DLD1 (cell line): Measurements from ENCODE around the gene TMC8.

Experiments used
- in situ Hi-C: cut with HindIII; loops from 2 replicates; pipeline ENCODE4 v1.10.0; 2017; ENCODE audit warnings: low sequenced_read_pairs

The TMC8 gene

DNA sequence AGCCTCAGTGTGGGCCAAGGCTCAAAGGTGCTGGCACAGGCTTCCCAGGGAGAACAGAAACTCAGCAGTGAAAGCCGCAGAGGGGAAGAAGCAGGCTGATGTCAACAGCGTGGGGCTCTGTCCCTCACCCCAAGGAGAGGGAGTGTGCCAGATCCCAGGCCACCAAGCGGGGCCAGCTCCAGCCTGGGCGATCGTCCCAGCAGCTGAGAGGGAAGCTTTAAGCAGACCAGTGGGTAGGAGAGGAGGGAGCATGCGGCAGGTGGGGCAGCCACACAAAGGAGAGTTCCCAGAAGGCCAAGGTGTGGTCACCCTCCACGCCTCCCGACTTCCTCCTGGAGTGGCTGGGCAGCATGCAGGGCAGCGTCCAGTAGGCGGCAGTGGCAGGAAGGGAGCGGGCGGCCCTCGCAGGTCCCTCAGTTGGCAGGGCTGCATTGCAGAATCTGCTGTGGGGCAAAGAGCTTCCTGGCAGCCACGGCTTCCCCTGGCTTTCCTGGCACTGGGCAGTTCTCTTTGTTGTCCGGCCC lies 43.8 kb downstream of the TMC8 start:
- in situ Hi-C loops = no loop called here

DNA sequence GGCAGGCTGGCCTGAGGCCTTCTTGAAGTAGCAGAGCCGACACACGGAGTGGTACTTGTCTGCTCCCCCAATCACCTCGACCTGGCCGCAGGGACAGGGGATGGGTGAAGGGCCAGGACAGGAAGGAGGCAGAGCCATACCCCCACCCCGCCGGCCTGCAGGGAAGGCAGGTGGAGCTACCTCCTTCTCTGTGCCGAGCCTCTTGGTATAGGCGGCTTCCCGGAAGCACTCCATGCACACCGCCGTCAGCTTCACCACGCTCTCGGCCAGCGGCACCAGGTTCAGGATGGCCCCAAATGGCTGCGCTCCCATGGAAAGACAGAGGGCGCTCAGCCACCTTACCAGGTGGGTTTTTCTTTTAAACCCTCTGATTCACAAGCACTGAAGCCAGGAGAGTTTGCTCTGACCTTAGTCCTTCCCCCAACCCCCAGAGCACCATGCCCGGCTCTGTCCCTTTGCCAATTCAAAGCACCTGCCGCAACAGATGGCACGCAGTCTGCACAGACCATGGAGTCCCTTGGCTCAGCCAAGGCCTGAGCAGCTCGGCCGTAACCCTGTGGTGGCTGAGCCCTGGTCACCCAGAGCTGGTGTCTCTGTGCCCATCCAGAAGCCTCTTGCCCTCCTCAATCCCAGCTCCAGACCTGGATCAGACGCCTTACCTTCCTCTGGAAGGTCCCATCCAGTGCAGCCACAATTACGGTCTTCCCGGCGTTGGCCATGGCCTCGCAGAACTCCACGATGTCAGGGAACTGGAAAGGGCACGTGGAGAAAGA lies 44.5 kb downstream of the TMC8 start:
- in situ Hi-C loops = no loop called here

- in situ Hi-C loops = no loop called here
Measured at GRCh38 chr17:78175643-78175981, 45.0 kb downstream of the TMC8 start.

- in situ Hi-C loops = no loop called here
Measured at GRCh38 chr17:78176548-78177025, 46.0 kb downstream of the TMC8 start.

DNA sequence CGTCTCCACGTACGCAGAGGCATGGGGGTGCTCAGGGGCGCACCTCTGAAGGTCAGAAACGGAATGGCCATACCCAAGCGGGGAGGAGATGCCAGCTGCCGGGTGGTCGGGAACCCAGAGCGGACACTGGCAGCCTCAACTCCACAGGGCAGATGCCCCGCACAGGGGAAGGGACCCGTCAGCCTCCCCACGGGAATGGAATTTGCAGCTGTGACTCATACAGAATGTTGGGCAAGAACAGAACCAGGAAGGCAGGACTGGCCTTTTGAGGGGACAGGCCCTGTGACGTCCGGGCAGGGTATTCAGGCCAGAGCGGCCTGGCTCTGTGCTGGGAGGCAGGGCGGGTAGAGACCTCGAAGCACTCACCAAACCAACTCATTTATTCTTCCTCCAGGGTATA lies 48.8 kb downstream of the TMC8 start:
- in situ Hi-C loops = no loop called here

- in situ Hi-C loops = no loop called here
Measured at GRCh38 chr17:78180083-78180482, 49.5 kb downstream of the TMC8 start.

- in situ Hi-C loops = no loop called here
Measured at GRCh38 chr17:78180508-78180907, 49.9 kb downstream of the TMC8 start.

DNA sequence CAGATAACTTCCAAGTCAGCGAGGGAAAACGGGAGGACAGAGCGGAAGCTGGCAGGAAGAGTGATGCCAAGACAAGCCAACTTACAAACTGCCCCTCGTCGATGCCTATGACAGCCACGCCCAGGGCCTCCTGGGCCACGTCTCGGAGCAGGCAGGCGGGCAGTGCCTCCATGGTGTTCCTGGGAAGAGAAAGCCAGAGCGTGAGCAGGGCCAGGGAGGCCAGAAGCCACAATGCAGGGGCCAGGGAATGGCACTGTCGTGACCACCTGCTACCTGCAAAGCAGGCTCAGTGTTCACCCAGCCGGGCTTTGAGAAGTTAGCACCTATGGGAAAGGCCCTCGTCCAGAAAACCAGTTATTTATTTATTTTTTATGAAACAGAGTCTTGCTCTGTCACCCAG lies 51.9 kb downstream of the TMC8 start:
- in situ Hi-C loops = no loop called here

GRCh38 chr17:78183916-78184315 lies 53.3 kb downstream of the TMC8 start:
- in situ Hi-C loops = no loop called here

DNA sequence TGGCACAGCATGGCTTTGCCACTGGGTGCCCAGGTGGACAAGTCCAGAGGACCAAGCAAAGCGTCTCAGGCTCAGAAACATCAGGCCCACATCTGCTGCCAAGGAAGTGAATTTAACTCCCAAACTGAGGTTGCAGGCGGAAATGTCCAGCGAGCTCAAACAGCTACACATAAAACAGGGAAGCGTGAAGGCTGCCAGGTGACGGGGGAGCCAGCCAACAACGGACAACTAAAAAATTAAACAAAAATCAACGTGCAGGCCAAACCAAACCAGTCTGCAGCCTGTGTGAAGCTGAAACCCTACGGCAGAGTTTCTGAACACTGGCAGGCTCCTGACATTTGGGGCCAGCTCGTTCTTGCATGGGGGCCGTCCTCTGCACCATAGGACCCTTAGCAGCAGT lies 53.8 kb downstream of the TMC8 start:
- in situ Hi-C loops = no loop called here

DNA sequence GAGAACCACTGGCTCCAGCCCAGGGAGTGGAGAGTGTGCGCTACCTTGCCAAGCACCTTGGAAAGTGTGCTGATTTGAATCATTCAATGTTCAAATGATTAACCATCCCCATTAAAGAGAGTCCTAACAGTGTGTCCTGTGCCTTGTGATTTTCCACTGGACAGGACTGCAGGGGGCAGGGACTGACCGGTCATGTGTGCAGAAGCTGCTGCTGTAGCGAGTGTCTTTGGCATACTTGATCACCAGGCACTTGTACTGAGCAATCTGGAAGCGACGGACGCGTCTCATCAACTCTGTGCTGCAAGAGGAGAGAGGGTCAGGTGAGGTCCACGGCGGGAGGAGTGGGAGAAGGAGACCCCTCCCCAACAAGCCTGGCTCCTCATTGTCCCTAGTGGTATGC lies 54.3 kb downstream of the TMC8 start:
- in situ Hi-C loops = no loop called here

- in situ Hi-C loops = no loop called here
Measured at GRCh38 chr17:78185981-78186691, 55.6 kb downstream of the TMC8 start.

GRCh38 chr17:78186692-78187595 lies 56.4 kb downstream of the TMC8 start, which contains the start of the genes AFMID and TK1:
Gene AFMID (plus strand): TSS chr17:78187362. CDS start chr17:78187371, 9 bp downstream.
Gene TK1 (minus strand): TSS chr17:78187052. CDS start chr17:78186994, 58 bp downstream.
- in situ Hi-C loops = no loop called here
